GM21360 (cell line): ENCODE measurements around the gene SMYD2.

Source experiments
- ATAC-seq: cut with Tn5 transposase; IDR thresholded peaks from one replicate; pipeline ENCODE4 v1.9.1; 2021; ENCODE audit warnings: mild to moderate bottlenecking, moderate library complexity; ENCODE audit not compliant: unreplicated experiment

The SMYD2 gene

DNA sequence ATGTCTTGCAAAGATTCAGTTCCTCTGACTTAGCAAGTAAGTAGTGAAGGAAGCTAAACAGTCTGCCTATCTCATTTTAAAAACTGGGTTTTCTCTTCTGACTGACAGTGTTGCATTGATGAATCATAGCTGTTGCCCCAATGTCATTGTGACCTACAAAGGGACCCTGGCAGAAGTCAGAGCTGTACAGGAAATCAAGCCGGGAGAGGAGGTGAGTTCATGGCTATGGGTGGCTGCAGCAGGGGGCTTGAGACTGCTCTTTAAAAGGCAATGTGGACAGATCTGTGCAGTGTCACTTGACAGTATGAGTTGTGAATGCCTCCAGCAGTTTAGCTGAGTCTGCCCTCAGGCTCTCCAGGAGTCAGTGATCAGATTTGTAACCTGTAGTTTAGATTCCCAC lies 46.6 kb downstream of the SMYD2 start:
- no peak for ATAC-seq

DNA sequence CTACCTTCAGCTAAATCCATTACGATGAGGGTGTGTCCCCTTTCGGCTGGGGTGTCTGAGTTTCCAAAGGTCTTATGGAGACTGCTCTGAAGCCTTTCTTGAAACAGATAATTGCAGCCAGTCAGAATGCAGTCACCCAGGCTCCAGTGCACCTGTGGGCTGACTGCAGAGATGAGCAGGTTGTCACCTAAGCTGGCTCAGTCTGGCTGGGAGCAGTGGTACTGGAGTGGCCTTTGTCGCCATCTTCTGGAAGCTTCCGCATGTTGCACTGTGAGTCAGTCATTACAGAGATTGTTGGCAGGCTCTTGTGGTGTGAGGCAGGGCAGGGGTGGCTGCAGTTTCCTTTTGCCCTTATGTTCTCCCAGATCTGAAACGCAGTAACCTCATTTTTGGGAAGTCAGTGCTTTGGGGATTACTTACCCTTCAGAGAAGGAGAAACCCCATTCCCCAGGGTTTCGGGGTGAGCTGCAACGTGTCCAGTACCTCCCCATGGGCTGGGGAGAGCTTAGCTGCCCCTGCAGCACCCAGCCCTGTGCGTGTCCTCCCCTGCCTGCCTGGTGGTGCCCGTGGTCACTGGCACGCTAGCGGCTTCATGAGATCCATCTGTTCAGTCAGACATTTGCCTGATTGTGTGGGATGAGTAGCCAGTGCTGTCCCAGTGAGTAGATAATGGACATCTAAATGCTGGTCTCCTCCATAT lies 48.0 kb downstream of the SMYD2 start:
- peak; percentile 90 for ATAC-seq

DNA sequence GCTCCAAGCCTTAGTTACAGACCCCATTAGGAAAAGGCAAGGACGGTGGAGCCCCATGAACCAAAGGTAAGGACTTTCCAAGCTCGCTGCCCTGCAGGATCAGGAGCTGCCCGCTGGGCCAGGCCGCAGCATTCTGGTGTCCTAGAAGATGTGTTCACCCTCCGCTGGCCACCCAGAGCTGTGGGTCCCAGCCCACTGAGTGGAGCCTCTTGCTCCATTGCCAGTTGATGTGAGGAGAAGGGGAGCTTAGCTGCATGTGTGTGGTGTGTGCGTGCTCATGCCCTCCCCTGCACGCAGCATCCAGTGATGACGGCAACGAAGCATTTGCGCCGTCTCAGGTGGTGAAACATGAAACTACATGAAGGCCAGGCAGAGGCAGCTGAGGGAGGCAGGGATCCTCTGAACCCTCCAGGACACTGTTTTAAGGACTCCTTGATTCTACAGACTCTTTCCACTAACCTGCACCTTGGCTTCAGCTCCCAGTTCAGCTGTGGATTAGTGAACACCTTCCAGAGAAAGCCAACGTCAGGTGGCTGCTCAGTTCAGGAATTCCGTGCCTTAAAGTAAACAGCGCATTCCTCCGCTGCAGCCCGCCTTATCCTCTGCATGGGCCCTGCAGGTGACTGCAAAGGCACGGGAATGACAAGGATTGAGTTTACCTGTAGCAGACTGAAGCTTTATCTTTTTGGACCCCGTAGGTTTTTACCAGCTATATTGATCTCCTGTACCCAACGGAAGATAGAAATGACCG lies 48.7 kb downstream of the SMYD2 start:
- no peak for ATAC-seq

DNA sequence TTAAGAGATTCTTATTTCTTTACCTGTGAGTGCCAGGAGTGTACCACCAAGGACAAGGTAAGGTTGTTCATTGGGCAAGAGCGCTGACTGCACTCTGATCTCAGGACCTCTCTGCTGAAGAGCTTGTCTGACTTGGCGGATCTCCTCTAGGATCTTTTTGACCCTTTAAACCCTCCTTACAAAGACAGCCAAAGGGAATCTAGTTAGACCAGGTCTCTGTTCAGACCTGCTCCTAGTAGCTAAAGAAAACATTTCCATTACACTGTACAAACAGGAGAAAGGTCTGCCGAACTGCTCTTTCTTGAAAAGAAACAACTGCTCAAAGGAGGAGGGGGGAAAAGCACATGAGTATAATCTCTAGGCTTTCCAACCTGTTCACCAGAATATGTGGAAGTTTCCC lies 49.3 kb downstream of the SMYD2 start:
- no peak for ATAC-seq

DNA sequence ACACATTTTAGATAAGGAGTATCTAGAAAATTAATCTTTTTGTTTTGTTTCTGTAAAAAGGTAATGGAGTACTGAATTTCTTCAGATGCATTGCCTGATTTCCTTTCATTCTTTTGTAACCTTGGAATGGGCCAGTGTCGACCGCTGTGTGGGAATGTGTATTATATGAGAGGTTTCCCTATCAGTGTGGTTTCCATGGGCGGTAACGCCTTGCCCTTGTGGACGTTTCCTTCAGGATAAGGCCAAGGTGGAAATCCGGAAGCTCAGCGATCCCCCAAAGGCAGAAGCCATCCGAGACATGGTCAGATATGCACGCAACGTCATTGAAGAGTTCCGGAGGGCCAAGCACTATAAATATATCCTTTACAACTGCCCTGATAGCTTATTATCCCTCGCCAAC lies 49.8 kb downstream of the SMYD2 start:
- no peak for ATAC-seq

DNA sequence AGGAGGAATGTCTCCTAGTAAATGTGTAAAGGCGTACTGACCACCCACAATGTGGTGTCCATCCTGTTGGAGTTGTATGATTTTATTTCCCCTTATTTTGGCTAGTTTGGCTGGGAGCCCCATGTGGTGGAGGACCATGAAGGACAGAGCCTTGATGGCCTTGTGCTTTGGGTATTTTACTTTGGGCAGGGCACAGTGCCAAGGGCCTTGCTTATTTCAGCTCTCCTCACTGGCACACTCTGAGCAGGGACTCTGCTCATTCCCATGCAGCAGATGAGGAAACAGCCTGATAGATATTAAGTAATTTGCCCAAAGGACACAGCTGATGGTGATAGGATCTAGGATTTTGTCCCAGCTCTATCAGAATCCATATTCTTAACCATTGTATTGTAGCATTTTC lies 50.2 kb downstream of the SMYD2 start:
- no peak for ATAC-seq

DNA sequence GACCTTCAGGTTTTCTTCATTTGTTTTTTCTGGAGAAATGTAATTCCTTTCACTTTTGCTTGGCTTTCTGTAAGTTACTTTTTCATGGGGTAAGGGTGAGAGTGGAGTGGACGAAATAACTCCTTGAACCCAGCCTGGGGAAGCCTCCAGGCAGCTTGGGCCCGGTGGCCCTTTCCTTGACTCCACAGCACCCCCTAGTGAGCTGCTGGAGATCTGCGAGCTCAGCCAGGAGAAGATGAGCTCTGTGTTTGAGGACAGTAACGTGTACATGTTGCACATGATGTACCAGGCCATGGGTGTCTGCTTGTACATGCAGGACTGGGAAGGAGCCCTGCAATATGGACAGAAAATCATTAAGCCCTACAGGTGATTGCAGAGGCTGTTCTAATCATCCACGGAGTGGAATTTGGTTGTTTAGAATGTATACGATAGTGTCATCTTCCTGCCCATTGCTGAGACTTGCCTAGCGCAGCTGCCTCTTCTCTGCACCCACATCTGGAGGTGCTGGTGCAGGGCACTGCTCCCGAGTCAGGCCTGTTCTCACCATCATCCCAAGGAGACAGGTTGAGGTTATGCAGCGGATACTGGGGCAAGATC lies 51.0 kb downstream of the SMYD2 start:
- peak; percentile 59 for ATAC-seq

DNA sequence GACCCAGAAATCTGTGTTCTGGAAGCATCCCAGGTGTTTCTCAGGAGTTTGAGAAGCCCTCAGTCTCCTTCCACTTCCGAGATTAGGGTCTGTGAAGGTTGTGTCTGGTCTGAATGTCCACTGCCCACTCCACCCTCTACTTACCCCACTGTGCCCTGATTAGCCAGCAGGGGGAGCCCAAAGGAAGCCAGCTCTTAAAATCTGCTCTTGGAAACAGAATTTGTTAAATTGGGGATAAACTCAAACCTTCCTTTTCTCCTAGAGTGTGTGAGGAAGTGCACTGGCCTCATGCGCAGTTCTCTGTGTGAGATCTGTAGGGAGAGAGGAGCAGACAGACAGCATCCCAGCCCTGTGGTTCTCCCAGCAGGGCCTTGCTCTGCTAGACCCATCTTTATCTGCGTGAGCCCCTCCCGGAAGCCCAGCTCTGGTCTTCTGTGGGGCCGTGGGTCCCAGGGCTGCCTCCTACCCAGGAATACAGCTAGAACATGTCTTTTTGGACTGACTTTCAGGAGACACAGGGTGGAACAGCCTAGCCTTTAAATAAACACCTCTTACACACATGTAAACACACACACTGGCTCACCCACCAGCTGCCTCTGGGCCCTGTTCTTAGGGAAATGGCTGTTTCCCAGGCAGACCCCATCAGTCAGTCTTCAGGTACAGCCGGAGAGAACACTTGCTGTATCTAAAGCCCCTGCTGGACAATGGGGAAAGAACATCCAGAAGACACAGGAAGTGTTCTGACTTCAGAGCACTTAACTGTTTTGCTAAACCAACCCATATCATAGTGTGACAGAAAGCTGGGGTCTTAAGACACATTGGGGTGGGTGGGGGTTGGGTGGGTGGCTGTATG lies 52.2 kb downstream of the SMYD2 start:
- peak; percentile 39 for ATAC-seq

DNA sequence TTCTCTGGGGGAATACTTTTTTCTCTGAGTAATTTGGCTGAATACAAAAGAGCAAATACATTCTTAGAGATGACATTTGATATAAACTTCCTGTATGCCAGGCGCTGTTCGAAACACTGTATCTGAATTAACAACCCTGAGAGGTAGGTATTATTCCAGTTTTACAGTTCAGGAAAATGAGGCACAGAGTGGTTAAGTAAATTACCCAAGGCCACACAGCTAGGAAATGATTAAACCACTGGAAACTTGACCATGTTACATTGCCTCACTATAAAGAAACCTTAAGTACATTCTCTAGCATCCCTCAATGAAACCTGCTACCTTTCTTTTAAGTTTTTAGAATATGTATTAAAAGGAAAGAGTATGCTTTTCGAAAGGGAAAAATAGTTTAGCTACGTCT lies 54.6 kb downstream of the SMYD2 start:
- no peak for ATAC-seq

DNA sequence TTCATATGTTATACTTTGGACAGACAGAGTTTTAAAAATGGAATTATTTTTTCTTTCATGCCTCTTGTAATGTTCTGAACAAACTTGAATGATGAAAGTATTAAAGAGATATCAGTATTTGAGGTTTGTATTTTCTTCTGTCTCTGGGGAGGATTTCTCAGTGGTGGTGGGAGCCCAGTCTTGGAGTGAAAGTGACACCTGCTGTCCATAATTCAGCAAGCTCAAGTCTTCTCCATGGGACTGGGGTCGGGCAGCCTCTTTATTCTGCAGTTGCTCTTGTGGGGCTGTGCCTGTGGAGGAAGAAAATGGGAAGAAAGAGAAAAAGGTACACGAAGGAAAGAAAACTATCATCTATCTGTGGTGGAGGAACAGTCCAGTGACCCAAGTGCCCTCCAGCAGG lies 56.1 kb downstream of the SMYD2 start:
- ATAC-seq, result no peak

DNA sequence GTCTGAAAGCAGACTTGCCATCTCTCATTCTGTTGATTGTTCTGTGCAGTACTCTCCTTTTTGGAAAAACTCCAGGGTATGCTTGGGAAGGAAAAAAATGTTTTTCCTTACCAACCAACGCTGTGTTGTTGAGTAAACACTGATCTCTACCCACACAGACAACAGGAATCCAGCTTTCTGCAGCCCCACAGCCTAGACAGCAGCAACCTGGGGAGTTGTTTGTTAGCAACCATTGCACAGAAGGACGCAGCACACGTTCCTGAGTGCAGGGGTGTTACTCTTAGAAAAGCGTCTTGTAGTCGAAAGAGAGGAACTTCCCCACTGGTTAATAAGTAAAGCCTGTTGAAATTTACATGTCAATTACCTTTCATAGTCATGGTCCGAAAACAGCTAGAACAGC lies 56.6 kb downstream of the SMYD2 start:
- ATAC-seq, result no peak

DNA sequence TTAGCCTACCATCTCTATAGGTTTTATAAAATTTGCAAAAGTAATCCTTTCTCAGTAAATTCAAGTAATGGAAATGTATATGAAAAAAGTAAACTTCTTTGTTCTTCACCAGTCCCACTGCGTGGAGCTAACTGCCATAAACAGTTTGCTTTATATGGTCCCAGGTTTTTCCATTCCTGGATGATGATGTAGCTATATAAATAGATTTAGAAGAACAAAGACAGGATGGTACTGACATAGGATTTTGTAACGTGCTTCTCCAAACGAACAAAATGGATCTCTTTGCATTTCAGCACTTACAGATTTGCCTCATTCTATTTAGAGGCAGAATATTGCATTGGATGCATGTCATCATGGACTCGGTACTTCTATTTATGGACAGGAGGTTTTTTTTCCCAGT lies 57.3 kb downstream of the SMYD2 start:
- no peak for ATAC-seq

DNA sequence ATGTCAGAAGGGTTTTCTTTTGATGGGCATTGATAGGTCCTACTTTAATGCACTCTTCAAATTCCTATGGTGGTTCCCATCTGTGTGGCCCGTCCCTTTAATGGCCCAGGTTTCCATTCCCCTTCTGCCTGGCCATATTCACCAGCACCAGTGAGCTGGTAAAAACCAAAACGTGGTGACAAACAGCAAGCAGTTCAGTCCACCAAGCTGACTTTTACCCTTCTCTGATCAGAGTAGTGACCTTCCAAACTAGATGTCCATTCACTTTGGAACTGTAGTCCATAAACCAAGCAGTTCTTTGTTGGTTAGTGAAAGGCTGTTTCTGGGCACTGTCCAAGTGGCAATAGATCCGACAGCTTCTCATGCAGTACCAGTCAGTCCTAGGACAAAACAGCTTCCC lies 60.5 kb downstream of the SMYD2 start:
- no peak for ATAC-seq

DNA sequence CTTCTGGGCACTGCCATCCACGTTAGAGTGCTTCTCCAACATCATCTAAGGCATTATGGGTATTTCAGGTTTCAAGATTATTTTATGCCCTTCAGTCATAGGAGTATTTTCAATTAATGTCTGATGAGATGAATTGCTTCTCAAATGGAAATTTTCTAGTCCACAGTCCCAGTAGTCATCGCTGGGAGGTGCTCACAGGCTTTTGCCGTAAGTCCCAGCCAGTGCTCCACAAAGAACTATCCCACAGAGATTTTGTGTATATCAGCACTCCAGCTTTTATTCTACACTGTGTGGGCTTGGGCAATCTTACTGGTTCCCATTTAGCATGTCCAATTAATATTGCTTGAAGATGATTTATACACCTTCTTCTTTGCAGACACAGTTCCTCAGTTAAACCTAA lies 61.0 kb downstream of the SMYD2 start:
- ATAC-seq, result no peak

DNA sequence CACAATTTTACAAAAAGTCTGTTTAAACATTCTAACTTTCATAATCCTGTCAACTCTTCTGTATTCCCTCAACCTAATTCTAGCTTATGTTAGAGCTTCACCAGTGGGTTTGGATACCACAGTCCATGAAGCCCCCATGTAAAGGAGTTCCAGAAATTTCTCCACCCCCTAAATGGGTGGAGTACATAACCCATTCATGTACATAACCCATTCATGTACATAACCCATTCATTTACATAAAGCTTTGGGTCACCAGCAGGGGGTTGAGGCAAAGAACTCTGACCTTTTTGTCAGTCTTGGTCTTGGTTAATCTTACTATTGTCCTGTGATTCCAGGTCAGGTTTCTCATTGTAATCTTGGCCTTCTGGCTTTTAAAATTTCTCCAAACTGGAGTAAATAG lies 61.6 kb downstream of the SMYD2 start:
- ATAC-seq, result no peak

DNA sequence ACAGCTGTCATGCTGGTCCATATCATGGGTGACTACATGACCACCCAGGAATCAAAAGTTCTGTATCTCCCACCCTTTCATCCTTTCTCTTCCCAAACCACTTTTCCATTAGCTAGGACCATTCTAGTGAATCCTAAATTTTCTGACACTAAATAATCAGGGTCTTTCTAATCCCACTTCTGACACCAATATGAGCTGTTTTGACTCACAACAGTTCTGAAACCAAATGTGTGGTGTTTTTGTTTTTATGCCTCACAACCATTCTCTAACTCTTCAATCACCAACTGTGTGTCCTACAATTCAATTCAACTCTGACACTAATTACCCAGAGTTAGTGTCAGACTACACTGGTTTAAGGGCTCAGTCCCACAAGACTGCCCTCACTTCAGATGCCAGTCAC lies 63.9 kb downstream of the SMYD2 start:
- no peak for ATAC-seq

DNA sequence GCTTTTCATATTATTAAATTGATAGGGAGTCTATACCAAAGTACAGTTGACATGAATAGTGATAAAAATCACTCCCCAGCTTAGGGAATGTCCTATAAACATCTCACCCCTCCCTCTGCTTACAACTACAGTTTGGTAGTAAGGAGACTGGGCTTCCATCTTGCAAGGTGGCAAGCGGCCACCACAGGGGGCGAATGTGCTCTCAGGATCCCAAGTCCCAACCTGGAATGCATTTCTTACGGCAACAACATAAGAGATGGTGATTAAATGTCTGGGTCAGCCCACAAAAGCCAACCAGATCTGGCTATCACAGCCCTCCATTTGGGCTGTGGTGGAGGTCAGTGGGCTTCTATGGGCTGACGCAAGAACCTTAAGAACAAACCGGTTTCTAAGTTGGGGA lies 68.0 kb downstream of the SMYD2 start:
- no peak for ATAC-seq

DNA sequence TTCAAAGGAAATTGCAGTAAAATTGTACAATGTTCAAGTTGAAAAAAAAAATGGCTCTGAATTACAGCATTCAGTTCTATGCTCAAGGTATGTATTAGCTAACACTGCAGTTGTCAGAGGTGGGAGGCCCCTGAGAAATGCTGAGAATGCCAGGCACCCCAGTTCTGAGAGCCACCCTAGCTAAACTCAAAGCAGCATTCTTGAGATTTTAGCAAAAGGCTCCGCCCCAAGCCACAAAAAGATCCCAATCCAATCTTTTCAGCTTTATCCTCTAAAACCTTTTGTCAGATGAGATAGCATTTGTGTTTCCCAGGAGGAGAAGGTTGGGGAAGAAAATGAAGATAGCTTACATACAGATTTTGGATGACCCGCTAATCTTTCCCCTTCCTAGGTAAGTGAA lies 68.8 kb downstream of the SMYD2 start:
- ATAC-seq, result no peak

DNA sequence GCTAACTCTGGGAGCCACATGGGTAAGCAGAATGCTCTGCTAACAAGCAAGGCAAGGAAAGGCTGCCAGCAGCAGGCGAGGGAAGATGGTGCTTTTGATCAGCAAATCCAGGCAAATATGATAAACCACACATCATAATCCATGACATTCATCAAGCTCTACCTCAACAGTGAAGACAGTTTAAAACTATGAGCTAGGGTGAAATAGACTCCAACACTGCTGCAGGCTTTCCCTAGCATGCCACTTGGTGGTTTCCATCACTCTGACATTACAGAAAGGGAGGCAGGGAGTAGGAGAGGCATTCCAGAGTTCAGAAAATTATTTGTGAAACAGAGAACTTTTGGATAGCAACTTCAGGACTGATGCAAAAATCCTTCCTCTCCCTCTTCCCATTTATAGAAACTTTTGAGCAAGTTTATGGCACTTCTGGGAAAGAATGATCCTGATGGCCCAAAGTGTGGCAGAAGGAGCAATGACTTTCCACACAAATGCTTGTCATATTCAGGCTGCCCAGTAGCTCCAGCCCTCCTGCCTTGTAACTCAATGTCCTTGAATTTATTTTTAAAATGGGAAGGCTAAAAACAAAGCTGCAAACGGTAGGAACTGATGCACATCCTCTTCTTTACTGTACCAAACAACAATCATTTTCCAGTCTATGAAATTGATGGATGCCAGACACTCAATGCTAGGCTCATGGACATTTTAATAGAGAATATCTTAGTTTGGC lies 70.8 kb downstream of the SMYD2 start:
- no peak for ATAC-seq

DNA sequence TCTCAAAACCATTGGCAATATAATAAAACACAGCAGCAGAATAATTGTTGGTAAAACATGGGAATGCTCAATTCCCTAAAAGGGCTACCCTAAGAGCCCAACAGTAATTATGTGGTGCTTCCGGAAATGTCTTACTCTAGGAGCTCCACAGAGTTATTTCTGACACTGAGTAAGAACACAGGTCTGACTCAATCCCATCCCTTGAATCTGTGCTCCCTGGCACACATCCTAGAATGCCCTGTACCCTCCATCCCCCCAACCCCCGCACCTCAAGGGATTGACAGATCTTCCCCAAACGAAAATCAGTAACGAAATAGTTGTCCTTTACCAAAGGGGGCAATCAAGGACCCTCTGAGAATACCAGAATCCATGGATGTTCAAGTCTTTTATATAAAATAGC lies 71.9 kb downstream of the SMYD2 start:
- ATAC-seq, result no peak
